NCI-H146 (cell line): ENCODE data around the gene APBB2.
"Not testable (repeated sequence)": the region's sequence is repeated elsewhere in the genome, so short reads cannot be mapped to it uniquely, and the experiment has no call there.

Experiments used
- DNase-seq: peaks from one replicate; lab custom pipeline; 2025; lab: John Stamatoyannopoulos, UW

Gene APBB2

DNA sequence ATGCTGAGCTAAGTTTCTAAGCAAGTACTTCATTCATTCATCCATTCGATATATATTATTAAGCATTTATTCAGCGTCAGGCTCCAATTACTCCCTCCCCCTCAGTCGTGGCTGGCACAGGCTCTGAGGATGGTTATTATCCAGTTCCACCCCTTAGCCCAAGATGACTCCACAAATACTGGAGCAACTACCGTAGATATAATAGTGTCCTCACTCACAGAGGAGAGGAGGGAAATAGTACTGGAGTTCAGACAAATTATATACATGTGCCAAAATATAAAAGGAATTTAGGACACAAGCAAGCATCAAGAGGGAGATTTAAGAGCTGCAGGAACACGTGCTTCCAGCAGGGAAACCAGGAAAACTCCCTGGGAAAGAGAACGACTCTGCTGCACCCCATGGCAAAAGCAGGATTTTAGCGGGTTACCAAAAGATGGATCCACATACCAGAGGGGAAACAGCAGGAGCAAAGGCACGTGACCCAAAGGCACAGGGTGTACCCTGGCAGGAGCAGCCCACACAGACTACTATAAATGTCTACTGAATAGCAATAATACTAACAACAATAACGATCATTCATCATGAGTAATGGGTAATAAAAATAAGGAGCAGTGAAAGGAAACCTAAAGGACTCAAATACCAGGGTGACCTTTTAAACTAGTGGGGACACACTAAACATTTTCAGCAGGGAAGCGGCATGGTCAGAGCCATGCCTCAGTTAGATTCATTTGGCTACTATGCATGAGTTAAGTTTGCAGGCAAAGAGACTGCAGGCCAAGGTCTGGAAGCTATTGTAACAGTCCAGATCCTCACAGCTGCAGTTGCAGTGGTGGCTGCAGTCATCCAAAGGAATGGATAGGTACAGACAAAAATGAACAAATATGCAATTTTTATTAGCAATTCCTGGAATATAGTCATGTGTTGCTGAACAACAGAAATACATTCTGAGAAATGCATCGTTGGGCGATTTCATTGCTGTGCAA is 153.7 kb downstream of the APBB2 start:
- no peak for DNase-seq

DNA sequence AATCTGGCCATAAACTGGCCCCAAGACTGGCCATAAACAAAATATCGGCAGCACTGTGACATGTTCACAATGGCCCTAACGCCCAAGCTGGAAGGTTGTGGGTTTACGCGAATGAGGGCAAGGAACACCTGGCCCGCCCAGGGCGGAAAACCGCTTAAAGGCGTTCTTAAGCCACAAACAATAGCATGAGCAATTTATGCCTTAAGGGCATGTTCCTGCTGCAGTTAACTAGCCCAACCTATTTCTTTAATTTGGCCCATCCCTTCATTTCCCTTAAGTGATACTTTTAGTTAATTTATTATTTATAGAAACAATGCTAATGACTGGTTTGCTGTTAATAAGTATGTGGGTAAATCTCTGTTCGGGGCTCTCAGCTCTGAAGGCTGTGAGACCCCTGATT is 154.9 kb downstream of the APBB2 start:
- DNase-seq: not testable (repeated sequence)

DNA sequence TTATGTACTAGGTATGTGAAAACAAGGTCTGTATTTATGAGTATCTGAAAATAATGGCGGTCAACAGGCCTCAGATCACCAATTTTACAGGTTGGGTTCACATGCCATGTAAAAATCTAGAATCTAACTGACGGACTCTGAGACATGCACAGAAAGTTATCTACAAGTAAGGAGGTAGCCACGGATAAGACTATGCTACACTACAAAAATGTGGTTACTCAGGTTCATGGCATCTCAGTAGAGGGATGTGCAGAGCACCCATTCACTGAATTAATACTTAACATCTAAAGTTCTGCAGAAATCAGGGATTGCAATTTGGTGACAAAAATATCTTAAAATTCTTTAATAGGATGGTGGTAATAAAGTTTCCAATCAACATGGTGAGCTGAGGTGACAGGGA is 155.9 kb downstream of the APBB2 start:
- DNase-seq: no peak

DNA sequence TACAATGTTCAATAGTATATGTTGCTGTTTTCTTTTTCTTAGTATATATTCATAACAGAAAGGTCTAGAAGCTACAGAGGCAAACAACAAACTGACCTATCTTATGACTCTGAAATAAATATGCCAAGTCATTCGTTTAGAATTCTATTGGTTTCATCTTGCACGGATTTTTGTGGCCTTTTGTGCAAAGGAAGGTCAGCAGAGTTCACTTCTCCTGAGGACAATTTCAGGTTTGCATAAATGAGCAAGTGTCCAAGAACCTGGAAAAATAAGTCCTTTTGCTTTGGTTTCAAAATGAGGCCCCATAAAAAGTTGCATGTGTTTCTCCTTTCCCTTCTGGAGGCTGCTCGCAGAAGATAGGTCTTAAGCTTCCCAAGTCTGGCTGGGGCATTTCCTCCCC is 156.9 kb downstream of the APBB2 start:
- DNase-seq: no peak

DNA sequence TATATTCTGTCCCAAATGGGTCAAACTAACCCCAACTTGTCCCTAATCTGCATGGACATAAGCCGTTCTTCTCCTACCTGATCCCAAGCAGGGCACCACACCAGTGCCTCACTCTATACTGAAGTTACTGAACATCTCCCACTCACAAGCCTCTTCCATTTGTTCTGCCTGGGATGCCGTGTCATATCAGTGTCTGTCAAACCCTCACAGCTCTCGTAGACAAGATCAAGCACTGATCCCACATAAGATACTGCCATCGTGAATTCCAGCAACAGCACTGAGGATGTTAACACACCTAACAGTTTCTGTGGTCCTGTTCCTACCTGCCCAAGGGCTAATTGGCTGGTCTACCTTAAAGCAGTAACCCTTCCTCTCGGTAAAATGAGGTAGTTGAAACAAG is 162.1 kb downstream of the APBB2 start:
- DNase-seq: no peak

DNA sequence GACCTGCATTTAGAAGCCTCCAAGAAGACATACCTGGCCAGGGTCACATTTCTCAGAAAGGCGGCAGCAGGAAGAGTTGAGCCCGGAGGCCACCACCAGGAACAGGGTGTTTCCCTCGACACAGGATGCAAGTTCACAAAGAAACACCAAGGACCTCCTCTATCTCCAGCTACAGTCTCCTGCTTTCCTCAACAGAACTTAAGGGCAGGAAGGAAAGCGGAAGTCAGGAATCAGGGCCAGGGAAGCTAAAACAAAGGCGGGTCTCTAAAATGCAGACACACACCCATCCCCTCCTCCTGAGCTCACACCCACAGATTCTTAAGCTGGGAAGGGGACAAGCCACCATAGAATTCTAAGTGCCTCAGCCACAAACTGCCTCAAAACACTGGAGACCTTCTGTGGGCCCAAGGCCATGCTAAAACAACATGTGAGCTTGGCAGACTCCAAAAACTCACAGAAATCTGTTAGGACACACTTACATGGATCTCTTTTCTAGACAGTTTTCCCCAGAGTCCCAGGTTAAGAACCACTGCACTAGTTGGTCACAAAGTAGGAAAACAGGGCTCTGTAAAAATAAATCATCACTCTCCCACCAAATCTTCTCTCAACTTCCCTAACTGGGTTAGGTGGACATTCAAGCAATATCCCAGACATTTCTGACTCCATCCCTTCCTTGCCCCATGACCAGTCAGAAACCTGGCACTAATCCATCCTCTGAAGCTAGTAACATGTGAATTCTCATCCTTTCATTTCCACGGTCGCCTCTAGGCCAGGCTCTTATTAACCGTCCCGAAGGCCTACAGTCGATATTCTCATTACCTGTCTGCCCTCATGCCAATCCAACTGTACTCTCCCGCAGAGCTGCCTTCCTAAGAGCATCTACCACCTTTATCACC is 163.2 kb downstream of the APBB2 start:
- DNase-seq: no peak

DNA sequence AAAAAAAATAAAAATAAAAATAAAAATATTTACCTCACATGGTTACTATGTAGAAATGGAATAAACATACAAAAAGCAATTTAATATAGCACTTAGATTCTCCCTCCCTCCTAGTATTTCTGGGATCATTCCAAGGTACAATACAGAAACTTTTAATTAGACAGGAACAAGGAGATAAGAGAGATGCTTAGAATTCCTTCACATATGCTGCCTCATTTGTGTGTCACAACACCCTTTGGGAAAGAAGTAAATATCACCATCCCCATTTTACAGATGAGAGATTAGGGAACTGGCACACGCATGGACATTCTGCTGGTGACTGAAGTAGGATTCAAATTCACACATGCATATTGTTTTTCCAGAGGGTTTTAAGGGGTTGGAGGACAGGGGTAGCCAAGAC is 164.2 kb downstream of the APBB2 start:
- no peak for DNase-seq

DNA sequence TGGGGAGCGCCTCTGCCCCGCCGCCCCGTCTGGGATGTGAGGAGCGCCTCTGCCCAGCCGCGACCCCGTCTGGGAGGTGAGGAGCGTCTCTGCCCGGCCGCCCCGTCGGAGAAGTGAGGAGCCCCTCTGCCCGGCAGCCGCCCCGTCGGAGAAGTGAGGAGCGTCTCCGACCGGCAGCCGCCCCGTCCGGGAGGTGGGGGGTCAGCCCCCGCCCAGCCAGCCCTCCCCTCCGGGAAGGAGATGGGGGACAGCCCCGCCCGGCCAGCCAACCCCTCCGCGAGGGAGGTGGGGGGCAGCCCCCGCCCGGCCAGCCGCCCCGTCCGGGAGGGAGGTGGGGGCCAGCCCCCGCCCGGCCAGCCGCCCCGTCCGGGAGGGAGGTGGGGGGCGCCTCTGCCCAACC is 165.2 kb downstream of the APBB2 start:
- DNase-seq: not testable (repeated sequence)

DNA sequence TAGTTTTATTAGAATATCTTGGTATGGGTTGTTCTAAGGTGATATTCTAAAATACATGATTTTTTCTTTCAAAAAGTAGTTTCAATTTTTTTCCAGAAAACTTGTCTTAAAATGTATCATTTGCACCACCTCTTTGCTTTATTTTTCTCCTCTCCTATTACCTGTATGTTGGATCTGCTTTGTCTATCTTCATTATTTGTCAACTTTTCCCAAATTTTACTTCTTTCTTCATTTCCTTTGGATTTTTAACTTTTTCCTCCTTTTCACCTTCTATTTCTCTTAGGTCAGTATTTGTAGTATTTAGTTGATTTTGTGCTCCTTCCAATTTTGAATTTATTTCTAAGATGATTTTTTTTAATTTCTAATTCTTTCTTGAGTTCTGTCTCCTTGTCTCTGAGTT is 169.6 kb downstream of the APBB2 start:
- no peak for DNase-seq

DNA sequence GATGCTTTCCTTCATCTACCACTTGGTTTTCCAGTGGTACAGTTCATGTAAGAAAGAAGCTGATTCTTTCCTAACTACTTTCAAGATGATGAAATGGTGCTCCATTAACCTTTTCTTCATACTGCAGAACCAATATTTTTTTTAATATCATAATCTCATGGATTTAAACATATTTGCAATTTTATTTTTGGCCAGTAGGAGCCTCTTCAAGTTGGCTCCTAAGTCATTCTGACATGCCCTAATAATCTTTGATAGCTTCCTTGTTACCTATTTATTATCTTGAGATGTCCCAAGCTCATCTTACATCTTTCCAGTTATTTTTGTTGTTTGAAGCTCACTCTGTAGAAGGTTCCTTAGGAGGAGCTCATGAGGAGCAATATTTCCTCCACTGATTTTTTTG is 170.2 kb downstream of the APBB2 start:
- no peak for DNase-seq

DNA sequence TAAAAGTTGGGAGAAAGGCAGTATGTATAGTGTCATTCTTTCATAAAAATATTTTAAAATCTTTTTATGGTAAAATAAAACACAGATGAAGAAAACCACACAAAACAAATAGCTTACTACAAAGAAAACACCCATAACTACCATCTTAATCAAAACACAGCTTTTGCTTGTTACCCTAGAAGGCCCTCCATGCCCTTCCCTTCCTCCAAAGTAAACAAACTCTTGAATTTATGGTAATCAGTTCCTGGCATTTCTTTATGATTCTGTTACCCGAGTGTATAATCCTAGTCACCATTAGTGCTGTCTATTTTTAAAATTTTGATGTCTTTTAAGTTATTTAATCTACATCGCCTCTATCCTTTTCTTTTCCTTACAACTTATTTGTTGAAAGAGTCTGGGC is 170.9 kb downstream of the APBB2 start:
- DNase-seq: no peak

DNA sequence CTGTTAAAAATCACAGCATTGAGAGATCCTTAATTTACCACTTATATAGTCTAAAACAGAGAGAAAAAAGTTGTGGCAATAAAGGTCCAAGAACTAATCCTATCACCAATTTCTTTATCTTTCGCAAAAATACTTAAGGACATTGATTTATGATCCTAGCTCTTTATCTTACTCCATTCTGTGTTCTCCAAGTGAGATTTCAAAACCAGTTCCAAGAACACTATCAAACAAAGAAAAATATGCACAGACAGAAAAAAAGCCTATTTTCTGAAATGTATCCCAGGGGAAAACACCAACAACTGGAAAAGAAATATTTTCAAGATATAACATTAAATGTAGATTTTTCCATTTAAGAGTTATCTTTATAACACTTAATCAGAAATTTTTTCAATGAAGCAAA is 172.8 kb downstream of the APBB2 start:
- no peak for DNase-seq

DNA sequence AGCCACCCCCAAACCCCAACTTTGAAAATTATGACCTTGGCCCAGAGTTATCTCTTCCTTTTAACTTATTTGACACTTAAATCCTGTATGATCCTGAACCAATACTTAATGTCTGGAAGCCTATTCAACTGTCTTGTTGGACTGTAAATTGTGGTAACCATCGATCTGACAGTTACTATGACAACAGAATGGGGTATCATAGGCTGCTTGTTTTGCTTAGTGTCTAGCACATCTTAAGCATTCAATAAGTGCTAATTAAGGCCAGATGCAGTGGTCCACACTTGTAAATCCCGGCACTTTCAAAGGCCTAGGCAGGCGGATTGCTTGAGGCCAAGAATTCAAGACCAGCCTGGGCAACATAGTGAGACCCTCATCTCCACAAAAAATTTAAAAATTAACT is 175.0 kb downstream of the APBB2 start:
- no peak for DNase-seq

DNA sequence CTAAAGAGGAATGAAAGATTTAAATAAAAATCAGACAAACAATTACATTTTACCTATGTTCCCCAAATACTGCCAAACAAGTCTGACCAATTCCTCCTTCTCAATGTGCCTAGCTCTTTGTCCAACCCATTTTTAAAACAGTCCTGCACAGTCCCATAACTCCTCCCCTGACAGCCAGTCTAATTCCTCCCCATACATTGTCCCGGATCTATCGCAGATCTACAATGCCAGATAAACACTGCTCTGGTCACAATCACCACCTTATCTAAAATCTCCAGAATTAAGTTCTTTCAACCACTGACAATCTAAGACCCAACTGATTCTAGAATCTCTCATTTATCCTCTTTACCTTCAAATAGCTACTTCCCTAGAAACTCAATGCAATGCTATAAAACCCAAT is 176.0 kb downstream of the APBB2 start:
- DNase-seq: no peak

DNA sequence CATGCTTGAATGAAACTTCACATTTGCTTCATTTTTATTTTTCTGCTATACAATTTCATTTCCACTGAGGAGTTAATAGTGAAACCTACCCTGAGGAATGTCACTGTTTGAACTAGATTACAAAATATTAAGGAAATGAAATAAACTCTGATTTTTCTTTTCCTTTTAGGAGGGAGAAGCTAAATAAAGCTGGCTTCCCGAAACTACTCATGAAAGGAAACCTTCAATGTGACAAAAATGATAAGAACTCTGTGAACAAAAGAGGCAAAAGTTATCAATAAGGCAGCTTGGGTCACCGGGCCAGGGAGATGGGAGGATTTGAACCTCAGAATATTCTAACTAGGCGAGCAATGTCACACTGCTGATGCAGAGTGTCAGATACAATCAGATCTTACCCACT is 185.2 kb downstream of the APBB2 start:
- no peak for DNase-seq

DNA sequence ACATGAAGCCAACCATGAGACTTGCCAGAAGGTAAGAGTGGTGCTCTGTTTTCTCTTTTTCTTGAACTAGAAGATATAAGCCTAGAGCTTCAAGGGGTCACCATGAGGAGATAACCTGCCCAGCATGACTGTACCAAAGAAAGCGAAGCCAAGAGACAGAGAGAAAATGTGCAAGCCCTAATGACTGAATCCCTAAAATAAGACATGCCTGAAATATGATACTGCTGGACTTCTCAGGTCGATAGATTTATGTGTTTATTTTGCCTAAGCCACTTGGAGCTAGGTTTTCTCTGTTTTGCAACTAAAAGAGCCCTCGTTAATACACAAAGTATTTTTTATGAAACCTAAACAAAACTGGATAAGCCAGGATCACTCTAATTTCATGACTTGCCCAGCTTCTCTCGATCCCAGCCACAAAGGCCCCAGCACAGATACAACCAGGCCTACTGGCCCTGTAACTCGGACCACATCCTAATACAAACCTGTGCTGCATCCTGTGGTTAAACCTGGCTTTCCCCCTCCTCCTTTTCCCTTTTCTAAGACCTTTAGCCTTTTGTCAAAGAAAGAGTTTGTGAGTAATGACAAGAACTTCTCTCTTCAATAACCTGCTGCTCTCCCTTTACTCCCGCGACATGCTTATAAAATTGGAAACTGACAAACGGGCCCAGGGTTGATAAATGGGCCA is 185.8 kb downstream of the APBB2 start:
- DNase-seq: peak; percentile 55

DNA sequence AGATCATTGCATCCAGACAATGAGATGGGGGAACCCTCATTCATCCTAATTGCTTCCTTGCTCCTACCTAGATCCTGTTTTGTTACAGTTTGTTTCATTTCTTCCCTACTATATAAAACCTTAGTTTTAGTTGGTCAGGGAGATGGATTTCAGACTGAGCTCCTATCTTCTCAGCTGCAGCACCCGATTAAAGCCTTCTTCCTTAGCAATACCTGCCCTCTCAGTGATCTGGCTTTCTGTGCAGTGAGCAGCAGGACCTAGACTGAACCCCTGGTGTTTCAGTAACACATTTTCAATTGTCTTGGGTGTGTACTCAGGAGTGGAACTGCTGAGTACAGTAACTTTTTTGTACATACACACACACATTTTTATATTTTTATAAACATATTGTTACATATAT is 187.4 kb downstream of the APBB2 start:
- DNase-seq: no peak

DNA sequence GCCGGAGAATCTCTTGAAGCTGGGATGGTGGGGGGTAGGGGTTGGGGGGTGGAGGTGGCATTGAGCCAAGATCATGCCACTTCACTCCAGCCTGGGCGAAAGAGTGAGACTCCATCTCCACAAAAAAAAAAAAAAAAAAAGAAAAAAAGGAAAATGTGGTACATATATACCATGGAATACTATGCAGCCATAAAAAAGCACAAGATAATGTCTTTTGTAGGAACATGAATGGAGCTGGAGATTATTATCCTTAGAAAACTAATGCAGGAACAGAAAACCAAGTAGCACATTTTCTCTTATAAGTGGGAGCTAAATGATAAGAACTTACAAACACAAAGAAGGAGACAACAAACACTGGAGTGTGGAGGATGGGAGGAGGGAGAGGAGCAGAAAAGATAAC is 188.5 kb downstream of the APBB2 start:
- DNase-seq: no peak

DNA sequence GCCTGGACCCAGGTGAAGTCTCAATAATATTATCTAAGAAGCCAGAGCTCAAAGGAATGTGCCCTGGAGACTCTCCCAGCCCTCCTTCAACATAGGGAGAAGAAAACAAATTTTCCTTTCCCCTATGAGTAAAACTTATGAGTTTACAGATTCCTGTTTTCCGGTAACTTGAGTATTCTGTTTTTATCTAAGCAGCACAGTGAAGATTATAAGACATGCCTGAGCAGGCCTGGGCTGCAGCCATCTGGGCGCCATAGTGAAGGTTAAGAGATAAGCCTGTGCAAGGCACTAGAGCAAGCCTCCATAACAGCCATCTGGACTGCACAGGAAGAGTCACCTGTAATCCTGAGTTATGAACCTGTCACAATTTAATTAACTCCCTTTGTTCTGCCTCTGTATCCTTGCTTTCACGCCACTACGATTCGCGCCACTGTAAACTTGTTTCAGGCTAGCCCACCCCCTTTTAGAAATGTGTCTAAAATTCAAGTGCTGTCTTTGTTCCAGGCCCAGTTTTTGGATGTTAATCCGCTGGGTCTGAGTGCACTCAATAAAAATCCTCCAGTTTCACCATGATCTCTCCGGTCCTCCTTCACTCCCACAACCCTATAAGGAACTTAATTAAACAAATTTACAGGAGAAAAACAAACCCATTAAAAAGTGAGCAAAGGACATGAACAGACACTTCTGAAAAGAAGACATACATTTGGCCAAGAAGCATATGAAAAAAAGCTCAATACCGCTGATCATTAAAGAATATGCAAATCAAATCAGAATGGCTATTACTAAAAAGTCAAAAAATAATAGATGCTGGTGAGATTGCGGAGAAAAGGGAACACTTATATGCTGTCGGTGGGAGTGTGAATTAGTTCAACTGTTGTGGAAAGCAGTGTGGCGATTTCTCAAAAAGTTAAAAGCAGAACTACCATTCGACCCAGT is 189.5 kb downstream of the APBB2 start:
- DNase-seq: no peak

DNA sequence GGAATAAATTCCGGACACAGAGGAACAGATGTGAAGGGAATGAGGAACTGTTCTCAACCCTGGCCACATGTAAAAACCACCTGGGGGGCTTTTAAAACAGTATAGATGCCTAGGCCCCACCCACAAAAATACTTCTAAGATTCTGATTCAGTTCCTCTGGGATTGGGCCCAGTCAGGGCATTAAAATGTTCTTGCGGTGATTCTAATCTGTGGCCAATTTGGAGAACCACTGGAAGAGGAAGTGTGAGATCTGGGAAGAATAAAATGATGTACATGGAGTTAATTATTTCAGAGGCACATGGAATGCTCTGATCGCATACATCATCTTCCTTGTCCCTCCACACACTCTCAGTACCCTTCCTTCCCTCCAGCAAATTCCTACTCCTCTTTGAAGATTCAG is 192.2 kb downstream of the APBB2 start:
- DNase-seq: no peak

DNA sequence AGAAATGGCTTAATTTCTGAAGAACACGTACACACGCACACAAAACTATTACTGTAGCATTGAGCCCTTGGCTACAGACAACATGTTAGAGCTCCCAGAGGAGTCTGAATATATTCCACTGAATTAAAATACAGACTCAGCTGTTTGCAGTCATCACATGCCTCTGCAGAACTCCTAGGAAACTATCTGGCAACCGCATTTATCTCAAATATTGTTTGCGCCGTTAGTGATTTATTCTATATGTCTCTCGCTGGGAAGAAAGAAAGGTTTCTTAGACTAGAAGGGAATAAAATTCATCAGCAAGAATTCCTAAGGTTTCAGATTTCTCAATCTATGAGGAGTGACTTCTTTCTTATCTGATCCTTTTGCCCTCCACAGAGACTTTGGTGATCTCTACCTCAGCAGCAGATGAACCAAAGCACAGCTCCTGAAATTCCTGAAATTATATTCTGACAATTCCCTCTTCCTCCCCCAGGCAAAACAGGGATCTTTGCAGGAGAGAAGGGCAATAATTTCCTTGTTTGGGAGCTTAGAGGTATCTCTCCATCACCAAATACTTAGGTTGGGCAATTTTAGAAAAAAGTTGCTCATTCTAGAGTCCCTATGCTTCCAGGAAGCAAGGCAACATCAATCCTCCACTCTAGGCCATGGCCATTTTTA is 199.2 kb downstream of the APBB2 start:
- DNase-seq: no peak
